ENCODE measurements around the gene ABAT. TPM values are rescaled to one million over a fixed set of nuclear protein-coding genes. Genes with fewer than 3 reads are reported as not detected.
A peak's percentile ranks its signal among the peaks of the same experiment; 100 is the strongest.

ABAT gene
- total RNA-seq, 1 donor from 2014 or later, result 23.3 TPM

GRCh38 chr16:8673611-8674412, 605 bp upstream of the ABAT start:
- Histone ChIP-seq H3K36me3 (ENCODE audit: insufficient read depth, low read length) (no peaks in the 10 kb centered on the region), H3K27ac (ENCODE audit: low read depth, low read length) (no peak overlapping the region), H3K27me3 (ENCODE audit: insufficient read depth, low read length) (no peaks in the 10 kb centered on the region), H3K79me2 (ENCODE audit: insufficient read depth, low read length) (no peaks in the 10 kb centered on the region), H3K4me2 (ENCODE audit: low read length) (peak overlapping the region; percentile 88), H2AFZ (ENCODE audit: low read depth, low read length) (peak overlapping the region; percentile 86), H3K9ac (ENCODE audit: low read length) (peak overlapping the region; percentile 62), H3K9me3 (ENCODE audit: insufficient read depth, low read depth, low read length) (no peaks in the 10 kb centered on the region), H3K4me1 (ENCODE audit: insufficient read depth, low read length) (peaks cover 29% of the 10 kb centered on the region), H4K20me1 (ENCODE audit: insufficient read depth, low read length) (peaks cover 12% of the 10 kb centered on the region), H3K4me3 (ENCODE audit: insufficient read depth, low read depth, low read length) (peak overlapping the region; percentile 67)
- H3K36me3 Mint-ChIP-seq (ENCODE audit: low read depth, unreplicated experiment), result no peaks in the 10 kb centered on the region
- H3K27me3 Mint-ChIP-seq (ENCODE audit: low read depth, unreplicated experiment), result peaks cover 7% of the 10 kb centered on the region
- no peak for TF ChIP-seq CTCF (IDR thresholded peaks at IDR 0.05; ENCODE audit: insufficient read depth, low read depth, low read length)
- TF ChIP-seq EZH2 (IDR thresholded peaks at IDR 0.05; ENCODE audit: insufficient read depth, low read length), result no peak
- no peak overlapping the region for H3K27ac Mint-ChIP-seq (ENCODE audit: unreplicated experiment)
- no peak for FAIRE-seq
- no peaks in the 10 kb centered on the region for H3K9me3 Mint-ChIP-seq (ENCODE audit: unreplicated experiment)
- DNase-seq (ENCODE audit: low read depth), result no peak
- peak overlapping the region; percentile 80 for H3K4me3 Mint-ChIP-seq (ENCODE audit: unreplicated experiment)
- peaks cover 22% of the 10 kb centered on the region for H3K4me1 Mint-ChIP-seq (ENCODE audit: low read depth, unreplicated experiment)

- H3K9ac ChIP-seq (ENCODE audit: low read length), result peak overlapping the region; percentile 75
- no peaks in the 10 kb centered on the region for H3K27me3 ChIP-seq (ENCODE audit: insufficient read depth, low read length)
- Mint-ChIP-seq H3K9me3 (ENCODE audit: unreplicated experiment) (peaks cover 5% of the 10 kb centered on the region), H3K4me3 (ENCODE audit: unreplicated experiment) (peak overlapping the region; percentile 90), H3K36me3 (ENCODE audit: low read depth, unreplicated experiment) (peaks cover 4% of the 10 kb centered on the region), H3K27ac (ENCODE audit: unreplicated experiment) (peak overlapping the region; percentile 18), H3K4me1 (ENCODE audit: low read depth, unreplicated experiment) (peaks cover 28% of the 10 kb centered on the region), H3K27me3 (ENCODE audit: low read depth, unreplicated experiment) (peaks cover 2% of the 10 kb centered on the region)
- peak overlapping the region; percentile 88 for H3K4me2 ChIP-seq (ENCODE audit: low read length)
- H3K4me3 ChIP-seq (ENCODE audit: insufficient read depth, low read depth, low read length), result peak overlapping the region; percentile 74
- H3K36me3 ChIP-seq (ENCODE audit: insufficient read depth, low read length), result no peaks in the 10 kb centered on the region
- H3K4me1 ChIP-seq (ENCODE audit: insufficient read depth, low read length), result peaks cover 33% of the 10 kb centered on the region
- DNase-seq (ENCODE audit: low read depth) (no peak), FAIRE-seq (no peak)
- H2AFZ ChIP-seq (ENCODE audit: low read depth, low read length), result peak overlapping the region; percentile 70
- H3K79me2 ChIP-seq (ENCODE audit: insufficient read depth, low read length), result no peaks in the 10 kb centered on the region
- H3K9me3 ChIP-seq (ENCODE audit: insufficient read depth, low read depth, low read length), result no peaks in the 10 kb centered on the region
- TF ChIP-seq EZH2 (IDR thresholded peaks at IDR 0.05; ENCODE audit: insufficient read depth, low read length) (no peak), CTCF (IDR thresholded peaks at IDR 0.05; ENCODE audit: insufficient read depth, low read depth, low read length) (no peak)
- H3K27ac ChIP-seq (ENCODE audit: low read depth, low read length), result no peak overlapping the region
- peaks cover 12% of the 10 kb centered on the region for H4K20me1 ChIP-seq (ENCODE audit: insufficient read depth, low read length)
Measured at GRCh38 chr16:8675183-8676159, 1.1 kb downstream of the ABAT start.
